Measurements from ENCODE around the gene PPARA.

GRCh38 chr22:46272196-46272595, 121.9 kb downstream of the PPARA start:
- TF ChIP-seq CTCF (IDR thresholded peaks at IDR 0.05; ENCODE audit: extremely low read depth in 1 of 2, insufficient read depth in 1 of 2, low read depth in 1 of 2, low read length in 2 of 2) (no peak), EZH2 (IDR thresholded peaks at IDR 0.05; ENCODE audit: borderline replicate concordance, low read depth, low read length, severe bottlenecking) (no peak), POLR2AphosphoS5 (IDR thresholded peaks at IDR 0.05; ENCODE audit: insufficient read depth, low read depth, low read length) (no peak), POLR2A (IDR thresholded peaks at IDR 0.05; ENCODE audit: low read depth, low read length) (no peak), FOS (IDR thresholded peaks at IDR 0.05; ENCODE audit: borderline replicate concordance, insufficient read depth, low read length) (no peak), GATA2 (IDR thresholded peaks at IDR 0.05; ENCODE audit: insufficient read depth, insufficient read length, low read depth, low read length) (no peak), MAX (IDR thresholded peaks at IDR 0.05; ENCODE audit: insufficient read depth, insufficient read length) (no peak), MYC (IDR thresholded peaks at IDR 0.05; ENCODE audit: low read depth, low read length) (no peak)
